ENCODE measurements around the gene PCGF2.
"Not testable (repeated sequence)": the region's sequence is repeated elsewhere in the genome, so short reads cannot be mapped to it uniquely, and the experiment has no call there.

Gene PCGF2

DNA sequence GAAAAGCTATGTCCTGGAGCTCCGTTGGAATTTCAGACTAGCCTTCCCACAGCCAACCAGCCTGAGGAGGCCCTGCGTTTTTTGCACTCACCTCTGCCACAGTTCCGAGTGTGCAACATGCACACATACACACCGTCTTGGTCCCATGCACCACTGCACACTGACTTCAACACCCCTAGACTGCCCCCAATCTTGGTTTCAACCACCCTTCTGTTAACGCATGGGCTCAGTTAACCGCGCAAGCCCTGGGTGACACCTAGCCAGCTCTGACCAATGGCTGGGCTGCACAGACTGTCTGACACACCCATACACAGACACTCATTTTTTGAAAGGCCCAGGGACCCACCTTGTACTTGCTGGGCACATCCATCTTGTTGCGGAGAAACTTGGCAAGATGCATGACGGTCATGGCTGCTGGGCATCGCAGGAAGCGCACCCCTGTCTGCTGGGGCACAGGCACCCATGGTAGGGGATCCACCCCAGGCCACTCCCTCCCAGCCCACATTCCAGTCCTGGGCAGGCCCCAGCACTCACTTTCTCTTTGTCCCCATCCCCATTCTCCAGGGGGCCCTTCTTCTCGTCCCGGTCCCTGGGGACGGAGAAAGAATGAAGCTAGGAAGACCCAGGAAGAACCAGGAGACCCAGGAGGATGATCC is 10.0 kb downstream of the PCGF2 start:
- H3K4me3 ChIP-seq (ENCODE audit: low read depth, low read length), result no peak overlapping the region

DNA sequence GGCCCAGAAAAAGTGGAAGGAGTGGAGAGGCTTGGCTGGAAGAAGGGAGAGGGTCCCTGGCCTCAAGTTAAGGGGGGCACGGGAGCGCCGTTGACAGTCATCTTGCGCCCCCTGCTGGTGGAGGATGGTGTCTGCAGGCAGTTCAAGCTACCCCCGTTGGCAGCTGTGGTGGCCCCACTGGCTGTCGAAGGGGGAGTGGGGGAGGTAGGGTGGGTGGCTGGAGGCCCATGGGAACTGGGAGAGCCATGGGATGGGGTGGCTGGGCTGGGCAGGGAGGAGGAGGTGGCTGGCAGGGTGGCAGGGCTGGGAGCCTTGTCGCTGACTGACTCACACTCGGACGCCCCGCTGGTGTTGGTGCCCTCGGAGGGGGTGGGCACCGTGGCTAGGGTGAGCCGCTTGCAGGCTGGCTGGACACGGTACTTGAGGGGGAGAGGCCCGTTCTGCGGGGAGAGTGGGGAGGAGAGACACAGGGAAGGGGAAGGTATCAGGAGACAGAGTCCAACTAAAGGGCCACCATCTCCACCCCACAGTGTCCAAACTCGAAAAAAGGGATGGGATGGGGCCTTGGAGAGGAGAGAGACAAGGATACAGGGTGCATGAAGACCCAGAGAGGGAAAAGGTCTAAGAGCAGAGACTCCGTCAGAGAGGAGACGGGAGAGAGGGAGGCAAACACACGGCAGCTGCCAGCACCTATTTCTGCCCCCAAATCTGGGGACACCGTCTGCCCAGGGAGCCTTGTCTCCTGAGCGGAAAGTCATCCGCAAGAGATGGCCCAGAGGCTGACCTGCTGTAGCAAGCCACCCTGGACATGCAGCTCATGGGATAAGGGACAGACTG is 12.8 kb downstream of the PCGF2 start:
- no peak overlapping the region for H3K4me3 ChIP-seq (ENCODE audit: low read depth, low read length)

DNA sequence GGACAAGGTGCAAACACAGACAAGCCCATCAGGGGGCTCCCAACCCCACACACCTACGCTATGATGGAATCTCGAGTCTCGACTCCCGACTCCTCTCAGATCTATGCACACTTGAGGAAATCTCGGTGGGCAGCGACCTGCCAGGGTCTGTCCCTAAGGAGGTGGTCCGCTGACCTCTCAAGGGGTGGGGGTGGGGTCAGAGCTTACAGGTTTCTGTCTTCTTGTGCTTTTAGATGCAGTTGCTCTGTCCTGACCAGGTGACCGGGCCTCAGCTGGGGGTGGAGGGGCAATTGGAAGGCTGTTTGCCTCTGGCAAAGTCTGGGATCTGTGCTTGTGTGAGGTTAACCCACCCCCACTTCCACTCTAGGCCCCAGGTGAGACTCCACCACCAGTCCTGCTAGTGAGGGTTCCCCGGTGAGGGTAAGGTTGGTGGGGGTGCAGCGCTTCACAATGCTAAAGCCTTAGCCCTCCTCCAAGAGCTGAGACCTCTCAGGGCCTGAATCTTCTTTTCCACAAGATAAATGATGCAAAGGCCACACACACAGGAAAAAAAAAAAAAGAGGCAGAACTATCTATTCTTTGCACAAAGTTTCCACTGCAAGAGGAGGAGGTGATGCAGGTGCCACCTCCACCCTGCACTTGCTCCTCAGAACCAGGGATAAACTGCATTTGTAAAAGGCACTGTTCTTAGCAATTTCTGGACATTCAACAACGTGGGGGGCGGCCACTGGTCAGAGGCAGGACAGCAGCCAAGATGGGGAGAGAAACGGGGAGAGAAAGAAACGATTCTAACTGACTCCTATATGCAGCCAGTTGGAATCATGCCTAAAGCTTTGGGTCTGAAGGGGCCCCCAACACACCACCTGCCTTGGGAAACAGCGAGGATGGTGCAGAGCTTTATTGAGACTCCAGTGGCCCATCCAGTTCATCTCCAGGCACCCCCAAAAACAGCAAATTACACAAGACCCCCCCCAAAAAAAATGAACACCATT is 13.9 kb downstream of the PCGF2 start:
- H3K4me3 ChIP-seq (ENCODE audit: low read depth, low read length), result no peak overlapping the region

DNA sequence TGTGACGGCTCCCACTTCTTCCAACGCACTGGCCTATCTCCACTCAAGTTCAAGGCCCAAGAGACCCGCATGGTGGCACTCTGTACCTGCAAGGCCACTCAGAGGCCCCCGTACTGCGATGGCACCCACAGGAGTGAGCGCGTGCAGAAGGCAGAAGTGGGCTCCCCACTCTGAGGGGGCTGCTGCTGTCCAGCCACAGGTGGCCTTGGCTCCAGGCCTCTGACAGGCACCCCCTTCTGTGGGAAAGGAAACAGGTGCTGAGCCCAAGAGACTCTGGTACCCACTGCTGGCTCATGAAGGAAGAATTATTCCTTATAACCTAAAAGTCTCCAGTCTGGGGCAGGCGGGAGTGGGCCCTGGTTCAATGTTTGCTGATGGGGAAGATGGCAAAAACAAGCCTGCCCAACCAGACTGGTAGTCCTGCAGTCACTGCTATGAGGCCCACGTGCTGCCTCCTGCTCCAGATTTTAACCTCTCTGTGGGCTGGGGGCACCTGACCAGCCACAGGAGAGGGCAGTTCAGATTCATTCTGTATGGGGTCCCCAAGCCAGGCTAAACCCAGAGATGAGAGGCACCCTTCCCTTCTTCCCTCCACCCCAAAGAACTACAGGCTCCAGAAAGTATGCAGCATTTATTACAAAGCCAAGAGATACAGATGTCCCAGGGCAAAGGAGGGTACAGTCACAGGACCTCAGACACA is 14.7 kb downstream of the PCGF2 start:
- H3K4me3 ChIP-seq (ENCODE audit: low read depth, low read length), result no peak overlapping the region

DNA sequence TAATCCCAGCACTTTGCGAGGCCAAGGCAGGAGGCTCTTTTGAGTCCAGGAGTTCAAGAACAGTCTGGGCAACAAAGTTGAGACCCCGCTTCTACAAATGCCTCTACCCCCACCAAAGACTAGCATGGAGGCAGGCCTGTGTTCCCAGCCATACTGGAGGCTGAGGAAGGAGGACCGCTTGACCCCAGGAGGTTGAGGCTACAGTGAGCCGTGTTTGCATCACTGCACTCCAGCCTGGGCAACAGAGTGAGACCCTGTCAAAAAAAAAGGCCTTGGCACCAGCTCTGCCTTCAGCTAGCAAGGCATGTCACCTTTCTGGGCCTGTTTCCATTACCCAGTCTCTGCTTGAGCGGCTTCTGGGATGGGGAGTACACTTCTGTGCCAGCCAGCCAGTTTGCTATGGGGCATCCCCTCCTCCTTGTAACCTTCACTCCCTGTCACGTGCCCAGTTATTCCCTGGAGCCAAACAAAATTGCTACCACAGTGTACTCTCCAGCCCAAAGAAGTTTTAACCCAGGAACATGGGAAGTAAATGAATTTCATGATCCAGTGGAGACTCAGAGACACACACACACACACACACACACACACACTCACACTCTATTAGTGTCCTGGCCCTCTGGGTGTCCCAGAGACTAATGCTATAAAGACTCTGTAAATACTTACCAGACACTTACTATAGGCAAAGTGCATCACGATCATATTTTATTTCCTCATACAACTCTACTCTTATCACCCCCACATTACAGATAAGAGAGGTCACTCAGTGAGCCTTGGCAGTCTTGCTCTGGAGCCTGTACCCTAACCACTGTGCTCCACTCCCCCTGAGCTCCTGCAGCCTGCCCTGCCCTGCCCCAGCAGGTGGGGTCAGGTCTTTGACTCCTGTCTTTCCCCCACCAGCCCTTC is 15.5 kb downstream of the PCGF2 start:
- no peak overlapping the region for H3K4me3 ChIP-seq (ENCODE audit: low read depth, low read length)

DNA sequence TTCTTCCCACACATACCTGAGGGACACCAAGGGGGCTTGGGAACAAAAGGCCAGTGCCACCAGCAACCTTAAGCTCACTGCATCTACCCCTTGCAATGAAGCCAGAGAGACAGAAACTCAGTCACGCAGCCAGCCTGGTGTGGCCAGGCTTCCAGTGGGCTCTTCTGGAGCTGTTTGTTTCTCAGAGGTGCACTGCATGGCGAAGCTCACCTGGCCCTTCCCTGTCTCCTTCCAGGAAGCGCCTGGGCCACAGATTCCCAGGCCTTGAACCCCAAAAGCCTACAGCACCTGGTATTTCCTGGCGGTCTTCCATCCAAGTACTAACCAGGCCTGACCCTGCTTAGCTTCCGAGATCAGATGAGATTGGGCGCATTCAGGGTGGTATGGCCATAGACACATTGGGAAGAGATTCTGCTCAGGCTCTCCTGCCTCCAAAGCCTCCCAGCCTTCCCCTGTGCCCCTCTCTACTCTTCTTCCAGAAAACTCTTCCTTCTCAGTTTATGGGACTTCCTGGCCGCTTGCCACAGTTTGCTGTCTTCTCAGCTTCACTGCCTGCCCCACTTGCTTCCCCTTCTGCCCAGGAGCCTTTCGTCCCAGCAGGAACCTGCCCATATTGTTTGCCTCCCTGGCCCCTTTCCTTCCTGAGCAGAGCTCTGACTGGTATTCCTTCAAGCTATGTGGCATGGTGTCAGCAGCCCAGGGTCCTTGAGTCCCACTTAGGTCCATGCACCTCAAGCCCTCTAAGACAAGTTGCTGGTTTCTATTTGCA is 16.4 kb downstream of the PCGF2 start:
- no peak overlapping the region for H3K4me3 ChIP-seq (ENCODE audit: low read depth, low read length)

DNA sequence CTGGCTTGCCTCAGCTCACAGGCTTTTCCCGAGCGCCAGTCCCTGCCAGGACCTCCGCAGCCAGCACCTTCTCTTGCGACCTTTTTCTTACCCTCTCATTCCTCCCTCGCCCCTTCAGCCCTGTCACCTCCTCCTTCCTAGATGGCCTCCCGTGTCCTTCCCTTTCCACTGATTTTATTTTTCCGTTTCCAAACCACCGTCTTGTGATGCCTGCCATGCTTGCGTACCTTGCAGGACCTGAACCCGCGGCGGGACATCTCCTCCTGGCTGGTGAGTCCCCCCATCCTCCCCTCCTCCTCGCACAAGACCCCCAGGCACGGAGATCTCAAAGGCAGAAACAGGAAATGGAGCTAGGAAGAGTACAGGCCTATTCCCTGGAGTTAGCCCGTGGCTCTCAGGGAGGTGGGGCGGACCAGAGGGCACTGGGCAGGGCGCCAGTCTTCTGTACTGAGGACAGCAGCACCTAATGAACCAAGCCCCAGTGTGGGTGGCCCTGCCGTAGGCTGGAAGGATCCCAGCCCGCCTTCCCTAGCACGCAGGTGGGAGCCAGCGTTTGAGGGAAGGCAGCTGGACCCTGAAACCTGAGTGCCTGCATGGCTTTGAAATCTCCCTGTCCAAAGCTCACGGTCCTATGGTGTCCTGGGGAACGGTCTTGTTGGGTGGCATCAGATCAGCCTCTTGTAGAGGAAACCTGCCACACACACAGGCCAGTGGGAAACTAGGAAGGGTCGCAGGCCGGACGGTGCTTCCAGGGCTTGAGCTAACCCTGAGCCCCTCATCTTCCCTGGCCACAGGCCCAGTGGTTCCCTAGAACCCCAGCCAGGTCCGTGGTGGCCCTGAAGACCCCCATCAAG is 17.4 kb downstream of the PCGF2 start:
- H3K4me3 ChIP-seq (ENCODE audit: low read depth, low read length), result peak overlapping the region; percentile 69

DNA sequence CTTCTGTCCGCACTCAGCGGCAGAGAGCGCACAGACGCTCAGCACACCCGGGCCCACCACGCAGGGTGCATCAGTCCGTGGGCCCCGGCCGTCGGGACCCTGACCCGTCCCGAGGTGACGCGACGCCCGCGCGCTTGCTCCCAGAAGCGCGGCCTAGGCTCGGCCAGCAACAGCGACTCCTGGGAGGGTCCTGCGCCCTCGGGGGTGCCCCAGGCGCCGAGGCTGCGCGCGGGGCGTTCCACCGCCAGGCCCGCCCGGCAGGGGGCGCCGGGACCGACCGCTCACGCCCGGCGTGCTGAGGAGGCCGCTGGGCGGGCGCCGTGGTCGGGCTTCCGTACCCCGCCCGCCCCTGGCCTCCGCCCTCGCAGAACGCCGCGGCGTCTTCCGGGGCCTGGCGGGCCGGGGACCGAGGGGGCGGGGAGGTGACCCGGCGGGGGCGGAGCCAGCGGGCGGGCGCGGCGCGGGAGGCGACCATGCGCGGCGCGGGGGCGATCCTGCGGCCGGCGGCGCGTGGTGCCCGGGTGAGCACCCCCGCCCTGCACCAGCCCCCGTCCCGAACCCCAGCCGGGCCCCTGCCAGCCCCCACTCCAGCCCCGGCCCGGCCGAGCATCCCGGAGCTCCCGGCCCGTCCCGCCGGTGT is 18.1 kb downstream of the PCGF2 start, which contains the start of gene CISD3:
Gene CISD3 (plus strand): TSS at position 456 of the 640 bp plus-strand sequence. CDS start 18 bp downstream, at position 474.
- peak within 1 kb of the TSS; percentile 69 for H3K4me3 ChIP-seq (ENCODE audit: low read depth, low read length)

DNA sequence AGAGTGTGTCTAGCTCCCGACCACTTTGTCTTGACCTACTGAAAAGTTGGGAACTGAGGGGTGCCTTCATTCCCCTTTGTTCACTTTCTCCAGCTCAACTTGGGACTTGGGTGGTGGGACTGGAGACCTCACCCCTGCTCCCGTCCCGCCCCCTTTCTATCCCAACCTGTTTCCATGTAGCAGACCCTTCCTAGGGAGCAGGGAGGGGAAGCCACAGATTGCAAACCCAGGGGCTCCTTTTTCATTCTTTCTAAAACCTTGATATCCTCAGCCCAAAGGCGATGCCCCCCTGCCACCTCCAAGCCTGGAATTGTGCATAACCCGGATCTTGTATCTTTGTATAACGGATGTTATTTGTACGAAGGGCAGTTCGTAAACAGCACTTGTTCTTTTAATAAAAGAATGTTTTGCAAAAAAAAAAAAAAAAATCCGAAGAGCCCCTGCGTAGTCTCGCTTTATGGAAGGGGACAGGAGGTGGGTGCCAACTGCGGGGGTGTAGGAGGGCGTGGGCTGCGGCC is 18.7 kb downstream of the PCGF2 start:
- H3K4me3 ChIP-seq (ENCODE audit: low read depth, low read length), result peak overlapping the region; percentile 45

DNA sequence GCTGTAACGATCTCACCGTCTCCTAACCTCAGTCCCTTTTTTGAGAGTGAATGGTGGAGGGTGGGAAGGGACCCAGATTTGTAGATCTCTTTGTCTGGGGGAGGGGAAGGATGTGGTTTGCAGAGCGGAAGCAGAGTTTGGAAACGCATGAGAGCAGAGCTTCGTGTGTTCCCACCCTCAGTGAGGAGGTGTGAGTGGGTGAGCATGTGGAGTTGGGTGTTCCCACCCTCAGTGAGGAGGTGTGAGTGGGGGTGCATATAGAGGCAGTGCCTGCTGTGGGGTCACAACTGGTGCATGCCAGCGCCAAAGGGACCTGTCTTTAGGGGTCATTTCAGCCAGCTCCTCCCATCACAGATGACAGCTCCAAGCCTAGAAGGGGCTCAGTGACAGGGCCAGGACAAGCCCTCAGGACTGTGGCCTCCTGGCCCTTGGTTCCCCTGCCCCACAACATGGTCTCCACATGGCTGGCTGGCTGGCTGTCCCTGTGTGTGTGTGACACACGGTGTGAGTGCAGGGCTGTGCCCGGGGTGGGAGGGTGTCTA is 19.8 kb downstream of the PCGF2 start:
- H3K4me3 ChIP-seq (ENCODE audit: low read depth, low read length), result no peak overlapping the region

DNA sequence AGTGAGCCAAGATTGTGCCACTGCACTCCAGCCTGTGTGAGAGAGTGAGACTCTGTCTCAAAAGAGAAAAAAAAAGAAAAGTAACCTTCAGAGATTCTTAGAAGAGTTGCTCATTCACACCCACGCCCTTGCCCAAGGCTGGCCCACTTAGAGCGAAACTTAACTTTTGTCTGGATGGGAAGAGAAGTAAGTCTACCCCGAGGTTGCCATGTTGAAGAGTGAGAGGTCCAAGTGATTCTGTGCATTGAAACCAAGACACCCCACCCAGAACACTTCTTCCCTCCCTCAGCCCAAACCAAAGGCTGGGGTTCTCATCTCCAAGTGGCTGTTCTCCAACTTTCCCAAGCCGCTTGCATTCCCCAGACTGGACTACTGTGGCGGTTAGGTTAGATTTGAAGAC is 20.4 kb downstream of the PCGF2 start:
- no peak overlapping the region for H3K4me3 ChIP-seq (ENCODE audit: low read depth, low read length)

DNA sequence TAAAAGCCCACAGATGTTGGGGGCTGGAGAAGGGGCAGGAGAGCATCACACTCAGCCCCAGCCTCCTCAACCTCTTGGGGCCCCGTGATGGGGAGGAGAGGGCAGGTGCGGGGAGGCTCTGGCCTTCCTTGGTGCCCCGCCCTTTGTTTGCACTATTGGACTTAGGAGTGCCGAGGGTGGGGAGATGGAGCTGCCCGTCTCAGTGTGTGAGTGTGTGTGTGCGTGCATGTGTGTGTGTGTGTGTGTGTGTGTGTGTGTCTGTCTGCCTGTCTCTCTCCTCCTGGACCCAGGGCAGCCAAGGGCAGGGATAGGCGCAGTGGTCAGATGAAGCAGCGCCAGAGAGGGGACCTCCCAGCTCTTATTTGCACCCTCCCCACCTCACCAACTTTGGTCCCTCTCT is 22.0 kb downstream of the PCGF2 start:
- not testable (repeated sequence) for H3K4me3 ChIP-seq (ENCODE audit: low read depth, low read length)

DNA sequence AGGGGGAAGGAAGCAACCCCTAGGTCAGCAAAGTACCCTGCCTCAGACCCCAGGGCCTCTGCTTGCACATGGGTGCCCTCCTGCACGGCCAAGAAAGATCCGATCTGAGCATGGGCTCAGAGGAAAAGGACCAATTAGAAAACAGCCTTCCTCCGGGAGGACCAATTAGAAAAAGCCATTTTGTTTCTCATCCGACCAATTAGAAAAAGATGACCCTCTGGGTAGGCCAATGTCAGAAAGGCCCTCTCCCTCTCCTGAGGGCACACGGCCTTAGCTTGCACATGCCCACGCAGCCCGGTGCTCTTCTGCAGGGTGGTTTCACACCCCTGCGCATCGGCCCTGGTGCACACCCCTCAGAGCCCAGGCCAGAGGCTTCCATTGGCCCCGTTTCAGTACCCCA is 23.1 kb downstream of the PCGF2 start:
- no peak overlapping the region for H3K4me3 ChIP-seq (ENCODE audit: low read depth, low read length)

DNA sequence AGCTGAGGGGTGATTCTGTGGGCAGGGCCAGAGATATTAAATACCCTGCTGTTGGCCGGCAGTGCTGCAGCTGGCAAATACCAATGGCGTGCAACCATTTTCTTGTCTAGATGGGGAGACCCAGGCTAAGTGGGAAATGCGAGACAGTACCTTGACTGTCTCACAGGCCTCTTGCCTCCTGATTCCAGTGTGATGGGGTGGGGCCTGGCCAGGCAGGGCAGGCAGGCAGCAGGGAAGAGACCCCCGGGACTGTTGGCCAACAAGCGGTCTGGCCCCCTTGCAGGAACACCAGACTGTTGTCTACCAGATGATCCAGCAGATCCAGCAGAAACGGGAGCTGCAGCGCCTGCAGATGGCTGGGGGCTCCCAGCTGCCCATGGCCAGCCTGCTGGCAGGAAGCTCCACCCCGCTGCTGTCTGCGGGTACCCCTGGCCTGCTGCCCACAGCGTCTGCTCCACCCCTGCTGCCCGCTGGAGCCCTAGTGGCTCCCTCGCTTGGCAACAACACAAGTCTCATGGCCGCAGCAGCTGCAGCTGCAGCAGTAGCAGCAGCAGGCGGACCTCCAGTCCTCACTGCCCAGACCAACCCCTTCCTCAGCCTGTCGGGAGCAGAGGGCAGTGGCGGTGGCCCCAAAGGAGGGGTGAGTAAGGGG is 23.7 kb downstream of the PCGF2 start:
- H3K4me3 ChIP-seq (ENCODE audit: low read depth, low read length), result no peak overlapping the region

DNA sequence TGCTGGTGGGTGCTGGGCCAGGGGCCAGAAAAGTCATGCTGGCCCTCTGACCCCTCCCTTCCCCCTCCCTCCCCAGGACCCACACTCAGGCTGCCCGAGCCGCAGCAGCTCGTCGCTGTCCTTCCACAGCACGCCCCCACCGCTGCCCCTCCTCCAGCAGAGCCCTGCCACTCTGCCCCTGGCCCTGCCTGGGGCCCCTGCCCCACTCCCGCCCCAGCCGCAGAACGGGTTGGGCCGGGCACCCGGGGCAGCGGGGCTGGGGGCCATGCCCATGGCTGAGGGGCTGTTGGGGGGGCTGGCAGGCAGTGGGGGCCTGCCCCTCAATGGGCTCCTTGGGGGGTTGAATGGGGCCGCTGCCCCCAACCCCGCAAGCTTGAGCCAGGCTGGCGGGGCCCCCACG is 26.3 kb downstream of the PCGF2 start:
- no peak overlapping the region for H3K4me3 ChIP-seq (ENCODE audit: low read depth, low read length)

DNA sequence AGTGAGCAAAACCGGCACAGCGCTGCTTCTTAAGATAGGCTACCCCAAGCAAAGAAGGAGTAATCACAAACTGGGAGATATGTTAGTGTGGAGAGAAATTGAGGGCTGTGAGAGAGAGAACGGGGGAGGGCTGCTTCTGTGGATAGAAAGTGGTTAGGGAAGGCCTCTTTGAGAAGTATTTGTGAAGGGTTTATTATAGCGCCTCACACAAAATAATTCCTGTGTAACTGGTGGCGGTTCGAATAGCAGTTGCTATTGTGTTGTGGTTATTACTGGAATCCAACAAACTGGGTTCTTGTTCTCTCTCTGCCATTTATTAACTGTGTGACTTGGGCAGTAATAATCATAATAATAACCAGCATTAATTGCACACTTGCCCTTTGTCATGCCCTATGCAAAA is 27.2 kb downstream of the PCGF2 start:
- H3K4me3 ChIP-seq (ENCODE audit: low read depth, low read length), result no peak overlapping the region

All from iPS-11a (cell line).